HG03442 (cell line): ENCODE results near the gene KCNK5.

Experiments
- ATAC-seq: cut with Tn5 transposase; IDR thresholded peaks from one replicate; pipeline ENCODE4 v1.9.1; 2021; ENCODE audit warnings: mild to moderate bottlenecking, moderate library complexity; ENCODE audit not compliant: unreplicated experiment

KCNK5 gene

GRCh38 chr6:39143238-39143930, 85.9 kb downstream of the KCNK5 start:
- no peak for ATAC-seq

- ATAC-seq, result no peak
Observed at GRCh38 chr6:39140556-39141167, 88.6 kb downstream of the KCNK5 start.
